Activated CD8-positive, alpha-beta T cell treated with anti-CD3 and anti-CD28 coated beads for 36 hours (primary cell): ENCODE results near the gene GNPDA1. TPM values are rescaled to one million over a fixed set of nuclear protein-coding genes. Genes with fewer than 3 reads are reported as not detected.
A peak's percentile ranks its signal among the peaks of the same experiment; 100 is the strongest.

Experiments
- ATAC-seq: fragments of 200-7000 bp; cut with Tn5 transposase; one replicate; pipeline ENCODE4 v1.10.0; 2021; ENCODE audit warnings: mild to moderate bottlenecking, moderate library complexity
- CTCF ChIA-PET: fragments of 350-600 bp; sonication (Branson Sonifier 250); formaldehyde crosslinking; loops from one replicate; lab custom pipeline; 2021; ENCODE audit warnings: antibody characterized with exemption; lab: Charles Lee
- POLR2A ChIA-PET: fragments of 350-600 bp; sonication (Branson Sonifier 250); formaldehyde crosslinking; loops from one replicate; lab custom pipeline; 2021; ENCODE audit warnings: antibody characterized with exemption; lab: Charles Lee
- DNase-seq: peaks from one replicate; pipeline ENCODE4 v3.0.0-alpha.2; 2020
- H3K27ac Mint-ChIP-seq: one replicate; pipeline ENCODE4 v1.8.0; 2021; ENCODE audit warnings: mild to moderate bottlenecking, mixed read lengths
- H3K27me3 Mint-ChIP-seq: one replicate; pipeline ENCODE4 v1.8.0; 2021; ENCODE audit warnings: mixed read lengths
- H3K36me3 Mint-ChIP-seq: one replicate; pipeline ENCODE4 v1.8.0; 2021; ENCODE audit warnings: low read depth, mixed read lengths
- H3K4me1 Mint-ChIP-seq: one replicate; pipeline ENCODE4 v1.8.0; 2021; ENCODE audit warnings: low read depth, mixed read lengths
- H3K4me3 Mint-ChIP-seq: one replicate; pipeline ENCODE4 v1.8.0; 2021; ENCODE audit warnings: mild to moderate bottlenecking, moderate library complexity, mixed read lengths
- H3K9me3 Mint-ChIP-seq: one replicate; pipeline ENCODE4 v1.8.0; 2021; ENCODE audit warnings: mixed read lengths
- intact Hi-C: fragments of 100-400 bp; cut with micrococcal nuclease; formaldehyde crosslinking; loops from one replicate; pipeline ENCODE4 v1.10.0; 2022
- total RNA-seq, 2 experiments: library from RNA; stranded (reverse); gene quantifications; one replicate each; pipeline ENCODE4 v1.2.3, GENCODE V29; 2021
- TF ChIP-seq, protein P1 (sequence below): fragments of 200-600 bp; IDR thresholded peaks from one replicate; pipeline ENCODE4 v1.8.0; 2022; ENCODE audit warnings: antibody characterized with exemption, mild to moderate bottlenecking

Gene GNPDA1
- total RNA-seq, 2 experiments from 2014 or later = 82.4 to 88.3 TPM

DNA sequence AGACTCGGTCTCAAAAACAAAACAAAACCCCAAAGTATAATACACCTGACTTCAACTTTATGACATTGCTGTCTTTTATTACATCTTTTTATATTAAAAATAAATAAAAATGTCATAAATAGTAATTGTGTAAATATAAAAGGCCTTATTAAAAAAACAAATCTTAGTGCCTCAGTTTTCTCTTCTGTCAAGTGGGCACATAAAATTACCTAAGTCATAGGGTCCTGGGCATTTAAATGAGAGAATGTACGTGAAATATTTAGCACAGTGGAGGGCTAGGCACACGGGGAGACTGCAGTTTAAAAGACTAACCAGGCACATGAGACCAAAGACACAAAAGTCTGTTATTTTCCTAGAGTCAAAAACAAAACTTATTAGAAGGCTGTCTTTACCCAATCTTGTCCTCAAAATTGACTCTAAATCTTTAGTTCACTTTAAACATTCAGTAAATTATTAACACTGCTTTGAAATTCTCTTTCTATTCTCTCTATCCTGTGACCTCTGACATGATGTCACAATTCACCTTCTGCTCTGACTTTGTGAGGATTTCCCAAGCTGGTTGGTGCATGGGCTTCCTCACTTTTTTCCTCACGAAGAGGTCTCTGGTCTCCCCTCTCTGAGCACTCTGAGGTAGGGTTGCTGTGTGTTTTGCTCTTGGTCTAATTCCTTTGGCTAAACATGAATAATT lies 46.4 kb downstream of the GNPDA1 start:
- peaks cover 24% of the 10 kb centered on the region for H3K4me1 Mint-ChIP-seq
- intact Hi-C loops = no loop called here
- no peaks in the 10 kb centered on the region for H3K27me3 Mint-ChIP-seq
- ATAC-seq (no peak), DNase-seq (no peak)
- no peaks in the 10 kb centered on the region for H3K9me3 Mint-ChIP-seq
- CTCF ChIA-PET = no interaction called here
- H3K27ac Mint-ChIP-seq = no peak overlapping the region
- POLR2A ChIA-PET = no interaction called here
- TF ChIP-seq, protein P1, sequence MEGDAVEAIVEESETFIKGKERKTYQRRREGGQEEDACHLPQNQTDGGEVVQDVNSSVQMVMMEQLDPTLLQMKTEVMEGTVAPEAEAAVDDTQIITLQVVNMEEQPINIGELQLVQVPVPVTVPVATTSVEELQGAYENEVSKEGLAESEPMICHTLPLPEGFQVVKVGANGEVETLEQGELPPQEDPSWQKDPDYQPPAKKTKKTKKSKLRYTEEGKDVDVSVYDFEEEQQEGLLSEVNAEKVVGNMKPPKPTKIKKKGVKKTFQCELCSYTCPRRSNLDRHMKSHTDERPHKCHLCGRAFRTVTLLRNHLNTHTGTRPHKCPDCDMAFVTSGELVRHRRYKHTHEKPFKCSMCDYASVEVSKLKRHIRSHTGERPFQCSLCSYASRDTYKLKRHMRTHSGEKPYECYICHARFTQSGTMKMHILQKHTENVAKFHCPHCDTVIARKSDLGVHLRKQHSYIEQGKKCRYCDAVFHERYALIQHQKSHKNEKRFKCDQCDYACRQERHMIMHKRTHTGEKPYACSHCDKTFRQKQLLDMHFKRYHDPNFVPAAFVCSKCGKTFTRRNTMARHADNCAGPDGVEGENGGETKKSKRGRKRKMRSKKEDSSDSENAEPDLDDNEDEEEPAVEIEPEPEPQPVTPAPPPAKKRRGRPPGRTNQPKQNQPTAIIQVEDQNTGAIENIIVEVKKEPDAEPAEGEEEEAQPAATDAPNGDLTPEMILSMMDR = no peak
- no peak overlapping the region for H3K4me3 Mint-ChIP-seq
- peaks cover 1% of the 10 kb centered on the region for H3K36me3 Mint-ChIP-seq

DNA sequence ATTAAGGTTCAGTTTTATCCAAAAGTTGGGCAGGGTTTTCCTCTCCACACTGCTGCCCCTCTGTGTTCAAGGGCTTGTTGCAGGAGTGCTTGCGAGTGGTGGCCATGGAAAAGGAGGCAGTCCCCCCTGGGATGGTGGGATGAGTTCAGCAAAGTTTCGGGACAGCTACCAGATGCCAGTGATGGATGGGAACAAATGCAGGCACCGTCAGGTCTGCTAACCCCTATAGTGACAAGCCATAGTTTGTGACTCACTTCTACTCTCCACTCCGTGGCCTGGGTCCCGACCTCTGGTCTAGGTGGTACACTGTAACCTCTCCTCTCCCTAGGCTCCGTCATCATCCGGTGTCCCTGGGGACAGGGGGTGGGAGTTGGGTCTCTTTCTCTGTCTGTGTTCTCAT lies 47.8 kb downstream of the GNPDA1 start:
- Mint-ChIP-seq H3K27ac (no peak overlapping the region), H3K4me1 (peaks cover 28% of the 10 kb centered on the region), H3K9me3 (no peaks in the 10 kb centered on the region), H3K27me3 (no peaks in the 10 kb centered on the region), H3K36me3 (no peaks in the 10 kb centered on the region), H3K4me3 (no peak overlapping the region)
- ATAC-seq = no peak
- CTCF ChIA-PET = interaction anchor here (1.2 to 9.3 kb wide), 4 partner anchors 49 to 346 kb away, joined by 3 to 204 read pairs (median 4); partner anchors contain the start of gene DIAPH1
- no peak for DNase-seq
- intact Hi-C loops = no loop called here
- TF ChIP-seq, protein P1 = no peak
- POLR2A ChIA-PET = no interaction called here

DNA sequence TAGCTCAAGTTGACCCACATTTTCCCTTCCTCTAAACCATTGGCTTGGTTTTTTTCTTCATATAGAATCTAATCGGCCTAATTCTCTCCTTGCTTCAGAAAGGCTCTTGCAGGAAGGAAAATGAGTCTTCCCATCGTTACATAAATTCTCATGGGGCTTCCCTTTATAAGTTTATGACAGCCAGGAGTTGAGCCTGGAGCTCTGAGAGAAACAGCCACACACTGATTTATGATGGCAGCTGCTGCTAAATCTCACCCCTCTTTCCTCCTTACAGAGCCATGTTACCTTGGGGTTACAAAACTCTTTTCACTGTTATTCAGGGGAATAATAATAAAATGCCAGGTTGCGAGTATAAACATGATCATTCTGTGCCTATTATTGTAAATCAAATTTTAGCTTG lies 49.1 kb downstream of the GNPDA1 start:
- no peak overlapping the region for H3K27ac Mint-ChIP-seq
- H3K4me3 Mint-ChIP-seq = no peak overlapping the region
- no peaks in the 10 kb centered on the region for H3K27me3 Mint-ChIP-seq
- intact Hi-C loops = loop anchor here (5.0 kb wide), 1 partner anchor 81 kb away; no protein-coding TSS in a partner anchor
- ChIA-PET CTCF (interaction anchor here (1.0 to 9.3 kb wide), 10 partner anchors 16 to 298 kb away, joined by 3 to 204 read pairs (median 5); partner anchors contain the start of gene PCDH1), POLR2A (no interaction called here)
- ATAC-seq (no peak), DNase-seq (no peak)
- peaks cover 37% of the 10 kb centered on the region for H3K4me1 Mint-ChIP-seq
- TF ChIP-seq, protein P1 = no peak
- no peaks in the 10 kb centered on the region for H3K9me3 Mint-ChIP-seq
- H3K36me3 Mint-ChIP-seq = no peaks in the 10 kb centered on the region

DNA sequence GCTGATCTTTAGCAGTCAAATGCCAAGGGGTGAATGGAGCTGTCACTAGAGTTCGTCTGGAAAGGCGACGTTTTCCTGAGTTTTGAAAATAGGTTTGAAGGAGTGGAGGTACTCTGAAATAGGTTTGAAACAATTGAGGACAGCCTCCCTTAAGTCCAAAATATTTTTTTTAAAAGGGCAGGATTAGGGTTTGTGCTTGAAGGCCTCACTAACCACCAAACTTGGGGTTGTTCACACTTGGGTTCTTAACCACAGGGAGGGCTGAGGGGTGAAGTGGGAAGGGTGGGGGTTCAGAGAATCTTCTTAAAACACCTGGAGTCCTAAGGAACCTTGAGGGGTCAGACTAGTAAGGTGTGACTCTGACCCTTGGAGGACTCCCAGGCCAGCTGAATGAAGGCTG lies 51.4 kb downstream of the GNPDA1 start:
- peaks cover 1% of the 10 kb centered on the region for H3K36me3 Mint-ChIP-seq
- H3K27ac Mint-ChIP-seq = peak overlapping the region; percentile 80
- no peak for ATAC-seq
- H3K27me3 Mint-ChIP-seq = no peaks in the 10 kb centered on the region
- H3K9me3 Mint-ChIP-seq = no peaks in the 10 kb centered on the region
- POLR2A ChIA-PET = interaction anchor here (0.6 to 2.0 kb wide), 7 partner anchors 8 to 1992 kb away, joined by 3 to 14 read pairs (median 4); partner anchors contain the start of genes DELE1 and RNF14
- DNase-seq = no peak
- H3K4me3 Mint-ChIP-seq = no peak overlapping the region
- H3K4me1 Mint-ChIP-seq = peaks cover 45% of the 10 kb centered on the region
- intact Hi-C loops = loop anchor here (2.0 to 5.0 kb wide), 2 partner anchors 79 to 269 kb away; no protein-coding TSS in a partner anchor
- TF ChIP-seq, protein P1 = no peak
- CTCF ChIA-PET = interaction anchor here (0.6 to 9.3 kb wide), 63 partner anchors 9 to 369 kb away, joined by 3 to 204 read pairs (median 5); partner anchors contain the start of genes DELE1, FCHSD1, HDAC3 and PCDH1
